NCI-H2107 treated with DMSO at 0.1 percent for 48 hours (cell line): ENCODE results near the gene MLLT10.
A peak's percentile ranks its signal among the peaks of the same experiment; 100 is the strongest.

Experiments used
- DNase-seq: peaks from one replicate; lab custom pipeline; 2025; ENCODE audit not compliant: unreplicated experiment; lab: John Stamatoyannopoulos, UW

The MLLT10 gene

GRCh38 chr10:21516242-21517131, 17.5 kb upstream of the MLLT10 start:
- DNase-seq = no peak

- no peak for DNase-seq
Measured at GRCh38 chr10:21517134-21518031, 16.6 kb upstream of the MLLT10 start.

GRCh38 chr10:21518149-21518640, 15.8 kb upstream of the MLLT10 start:
- peak; percentile 46 for DNase-seq

- DNase-seq = peak; percentile 38
Measured at GRCh38 chr10:21518641-21519396, 15.2 kb upstream of the MLLT10 start.

- no peak for DNase-seq
Measured at GRCh38 chr10:21519397-21519933, 14.6 kb upstream of the MLLT10 start.

- DNase-seq = no peak
Measured at GRCh38 chr10:21519941-21520436, 14.0 kb upstream of the MLLT10 start.

- peak; percentile 37 for DNase-seq
Measured at GRCh38 chr10:21520509-21520908, 13.5 kb upstream of the MLLT10 start.

GRCh38 chr10:21520949-21521348, 13.1 kb upstream of the MLLT10 start:
- no peak for DNase-seq

- no peak for DNase-seq
Measured at GRCh38 chr10:21521751-21522533, 12.1 kb upstream of the MLLT10 start.

GRCh38 chr10:21522631-21523406, 11.2 kb upstream of the MLLT10 start:
- DNase-seq = no peak

GRCh38 chr10:21523557-21524008, 10.4 kb upstream of the MLLT10 start:
- no peak for DNase-seq

- no peak for DNase-seq
Measured at GRCh38 chr10:21524131-21524525, 9.9 kb upstream of the MLLT10 start.

- no peak for DNase-seq
Measured at GRCh38 chr10:21524526-21525366, 9.3 kb upstream of the MLLT10 start.

GRCh38 chr10:21525367-21526187, 8.5 kb upstream of the MLLT10 start, which contains the start of gene SKIDA1:
Gene SKIDA1 (minus strand): TSS chr10:21525682. CDS start chr10:21517822, 7,860 bp downstream.
- DNase-seq = peak; percentile 80

- DNase-seq = no peak
Measured at GRCh38 chr10:21526188-21526859, 7.7 kb upstream of the MLLT10 start.

- DNase-seq = no peak
Measured at GRCh38 chr10:21526860-21527597, 7.0 kb upstream of the MLLT10 start.
